GM12878 (cell line): ENCODE measurements around the gene PTPN13. TPM values are rescaled to one million over a fixed set of nuclear protein-coding genes. Genes with fewer than 3 reads are reported as not detected.
A peak's percentile ranks its signal among the peaks of the same experiment; 100 is the strongest.

Source experiments
- ATF3 ChIP-seq: IDR thresholded peaks from 2 replicates; pipeline ENCODE4 v1.6.1; 2011; ENCODE audit warnings: low read depth, mild to moderate bottlenecking, low read length, moderate library complexity, borderline replicate concordance; ENCODE audit errors: extremely low read depth
- ATF7 ChIP-seq: fragments of 450-650 bp; IDR thresholded peaks from 2 replicates; pipeline ENCODE4 v1.6.1; 2016; ENCODE audit warnings: low read depth, mild to moderate bottlenecking
- CREM ChIP-seq: IDR thresholded peaks from 2 replicates; pipeline ENCODE4 v1.6.1; 2014; ENCODE audit warnings: antibody characterized with exemption, low read depth
- HDAC6 ChIP-seq: fragments of 200-600 bp; sonication (generic); IDR thresholded peaks from one replicate; pipeline ENCODE4 v1.8.0; 2017; ENCODE audit warnings: antibody characterized with exemption; ENCODE audit not compliant: unreplicated experiment
- IKZF1 ChIP-seq: fragments of 450-650 bp; conservative IDR thresholded peaks from 2 replicates; pipeline ENCODE4 v1.6.1; 2017; ENCODE audit warnings: antibody characterized with exemption, mild to moderate bottlenecking
- MEF2A ChIP-seq: IDR thresholded peaks from 2 replicates; pipeline ENCODE4 v1.6.1; 2011; ENCODE audit warnings: low read depth, mild to moderate bottlenecking, low read length, moderate library complexity; ENCODE audit not compliant: insufficient read depth
- MYB ChIP-seq: fragments of 150-350 bp; IDR thresholded peaks from 2 replicates; pipeline ENCODE4 v1.6.1; 2014; ENCODE audit warnings: mild to moderate bottlenecking, low read depth, low read length, borderline replicate concordance
- NR2C1 ChIP-seq: fragments of 450-650 bp; IDR thresholded peaks from 2 replicates; pipeline ENCODE4 v1.6.1; 2017; ENCODE audit warnings: antibody characterized with exemption, mild to moderate bottlenecking, moderate library complexity
- PAX5 ChIP-seq: IDR thresholded peaks from 2 replicates; pipeline ENCODE4 v1.6.1; 2011; ENCODE audit warnings: low read depth, low read length, borderline replicate concordance
- POU2F2 ChIP-seq: IDR thresholded peaks from 3 replicates; pipeline ENCODE4 v1.6.1; 2011; ENCODE audit warnings: low read depth, mild to moderate bottlenecking, low read length, borderline replicate concordance
- SUPT20H ChIP-seq: IDR thresholded peaks from 2 replicates; pipeline ENCODE4 v1.6.1; 2011; ENCODE audit warnings: low read depth, mild to moderate bottlenecking, low read length, moderate library complexity, borderline replicate concordance; ENCODE audit not compliant: control insufficient read depth
- TCF3 ChIP-seq: IDR thresholded peaks from 2 replicates; pipeline ENCODE4 v1.6.1; 2012; ENCODE audit warnings: low read depth, mild to moderate bottlenecking, low read length, borderline replicate concordance; ENCODE audit not compliant: insufficient read depth
- ZBED1 ChIP-seq: IDR thresholded peaks from 2 replicates; pipeline ENCODE4 v1.6.1; 2016; ENCODE audit warnings: borderline replicate concordance
- ZNF217 ChIP-seq: fragments of 450-650 bp; IDR thresholded peaks from 2 replicates; pipeline ENCODE4 v1.6.1; 2017; ENCODE audit warnings: antibody characterized with exemption, mild to moderate bottlenecking
- ZNF592 ChIP-seq: fragments of 450-650 bp; IDR thresholded peaks from 2 replicates; pipeline ENCODE4 v1.6.1; 2017; ENCODE audit warnings: mild to moderate bottlenecking, moderate library complexity
- ZZZ3 ChIP-seq: IDR thresholded peaks from 2 replicates; pipeline ENCODE4 v1.6.1; 2011; ENCODE audit warnings: low read depth; ENCODE audit not compliant: control insufficient read depth, insufficient read length
- polyA plus RNA-seq, 11 experiments: library from polyadenylated mRNA; depleted of rRNA in 4 of 11; unstranded in 6 of 11; stranded (reverse) in 5 of 11; fragments of >200 nt; fragmentation: Nextera tagmentation in 4 of 11; fragmentation: Illumina TruSeq in 1 of 11; extraction: Ambion mirVana in 4 of 11; extraction: Trizol in 1 of 11; gene quantifications; 1 replicate in 1 of 11; 2 replicates in 10 of 11; pipeline versions ENCODE4 v1.2.1 to v1.2.3, GENCODE V29; 2011 to 2016; ENCODE audit warnings: inconsistent platforms in 2 of 11, missing spikeins in 2 of 11, low read depth in 1 of 11
- total RNA-seq, 4 experiments: library from RNA; depleted of rRNA in 3 of 4; stranded (reverse); fragments of >200 nt in 3 of 4; fragmentation: Illumina TruSeq in 1 of 4; extraction: Trizol in 1 of 4; gene quantifications; 2 replicates each; pipeline versions ENCODE4 v1.2.1 to v1.2.3, GENCODE V29; 2013 to 2021
- TF ChIP-seq, protein P1 (sequence below): IDR thresholded peaks from 2 replicates; pipeline ENCODE4 v1.6.1; 2011; ENCODE audit warnings: borderline replicate concordance, low read depth, mild to moderate bottlenecking, moderate library complexity, low read length; ENCODE audit not compliant: insufficient read depth, poor library complexity, severe bottlenecking
- TF ChIP-seq, protein P2 (sequence below): IDR thresholded peaks from 2 replicates; pipeline ENCODE4 v1.6.1; 2012; ENCODE audit warnings: improper control_type of control experiment, low read depth, low read length; ENCODE audit not compliant: insufficient replicate concordance

PTPN13 gene
- total and polyA plus RNA-seq, 10 of the 15 experiments (the other 5 are each of a cell fraction or from before 2014, with no cell fraction given): 8.5 to 69.4 (median 33.9) TPM

DNA sequence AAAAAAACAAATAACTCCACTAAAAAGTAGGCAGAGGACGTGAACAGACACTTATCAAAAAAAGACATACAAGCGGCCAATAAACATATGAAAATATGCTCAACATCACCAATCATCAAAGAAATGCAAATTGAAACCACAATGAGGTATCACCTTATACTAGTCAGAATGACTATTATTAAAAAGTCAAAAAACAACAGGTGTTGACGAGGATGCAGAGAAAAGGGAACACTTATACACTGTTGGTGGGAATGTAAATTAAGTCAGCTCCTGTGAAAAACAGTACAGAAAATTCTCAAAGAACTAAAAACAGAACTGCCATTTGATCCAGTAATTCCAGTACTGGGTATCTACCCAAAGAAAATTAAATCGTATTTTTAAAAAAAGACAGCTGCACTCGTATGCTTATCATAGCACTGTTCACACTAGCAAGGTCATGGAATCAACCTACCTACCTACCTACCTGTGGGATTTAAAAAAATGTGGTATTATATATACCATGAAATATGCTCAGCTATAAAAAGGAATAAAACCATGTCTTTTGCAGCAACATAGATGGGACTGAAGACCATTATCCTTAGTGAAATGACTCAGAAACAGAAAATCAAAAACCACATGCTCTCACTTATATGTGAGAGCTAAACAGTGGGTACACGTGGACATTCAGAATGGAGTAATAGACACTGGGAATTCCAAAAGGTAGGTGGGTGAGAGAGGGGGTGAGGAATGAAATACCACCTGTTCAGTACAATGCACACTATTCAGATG, 24.8 kb upstream of the PTPN13 start (continued):
- no peak for TF ChIP-seq ATF3
- no peak for TF ChIP-seq POU2F2
- TF ChIP-seq ZZZ3: no peak
- peak; percentile 8; the same call in 1 of the 2 replicates for TF ChIP-seq CREM
- TF ChIP-seq, protein P1, sequence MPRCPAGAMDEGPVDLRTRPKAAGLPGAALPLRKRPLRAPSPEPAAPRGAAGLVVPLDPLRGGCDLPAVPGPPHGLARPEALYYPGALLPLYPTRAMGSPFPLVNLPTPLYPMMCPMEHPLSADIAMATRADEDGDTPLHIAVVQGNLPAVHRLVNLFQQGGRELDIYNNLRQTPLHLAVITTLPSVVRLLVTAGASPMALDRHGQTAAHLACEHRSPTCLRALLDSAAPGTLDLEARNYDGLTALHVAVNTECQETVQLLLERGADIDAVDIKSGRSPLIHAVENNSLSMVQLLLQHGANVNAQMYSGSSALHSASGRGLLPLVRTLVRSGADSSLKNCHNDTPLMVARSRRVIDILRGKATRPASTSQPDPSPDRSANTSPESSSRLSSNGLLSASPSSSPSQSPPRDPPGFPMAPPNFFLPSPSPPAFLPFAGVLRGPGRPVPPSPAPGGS: no peak
- TF ChIP-seq NR2C1: no peak
- TF ChIP-seq ZNF592: no peak
- TF ChIP-seq TCF3: no peak
- TF ChIP-seq SUPT20H: no peak
- no peak for TF ChIP-seq PAX5
- TF ChIP-seq, protein P2, sequence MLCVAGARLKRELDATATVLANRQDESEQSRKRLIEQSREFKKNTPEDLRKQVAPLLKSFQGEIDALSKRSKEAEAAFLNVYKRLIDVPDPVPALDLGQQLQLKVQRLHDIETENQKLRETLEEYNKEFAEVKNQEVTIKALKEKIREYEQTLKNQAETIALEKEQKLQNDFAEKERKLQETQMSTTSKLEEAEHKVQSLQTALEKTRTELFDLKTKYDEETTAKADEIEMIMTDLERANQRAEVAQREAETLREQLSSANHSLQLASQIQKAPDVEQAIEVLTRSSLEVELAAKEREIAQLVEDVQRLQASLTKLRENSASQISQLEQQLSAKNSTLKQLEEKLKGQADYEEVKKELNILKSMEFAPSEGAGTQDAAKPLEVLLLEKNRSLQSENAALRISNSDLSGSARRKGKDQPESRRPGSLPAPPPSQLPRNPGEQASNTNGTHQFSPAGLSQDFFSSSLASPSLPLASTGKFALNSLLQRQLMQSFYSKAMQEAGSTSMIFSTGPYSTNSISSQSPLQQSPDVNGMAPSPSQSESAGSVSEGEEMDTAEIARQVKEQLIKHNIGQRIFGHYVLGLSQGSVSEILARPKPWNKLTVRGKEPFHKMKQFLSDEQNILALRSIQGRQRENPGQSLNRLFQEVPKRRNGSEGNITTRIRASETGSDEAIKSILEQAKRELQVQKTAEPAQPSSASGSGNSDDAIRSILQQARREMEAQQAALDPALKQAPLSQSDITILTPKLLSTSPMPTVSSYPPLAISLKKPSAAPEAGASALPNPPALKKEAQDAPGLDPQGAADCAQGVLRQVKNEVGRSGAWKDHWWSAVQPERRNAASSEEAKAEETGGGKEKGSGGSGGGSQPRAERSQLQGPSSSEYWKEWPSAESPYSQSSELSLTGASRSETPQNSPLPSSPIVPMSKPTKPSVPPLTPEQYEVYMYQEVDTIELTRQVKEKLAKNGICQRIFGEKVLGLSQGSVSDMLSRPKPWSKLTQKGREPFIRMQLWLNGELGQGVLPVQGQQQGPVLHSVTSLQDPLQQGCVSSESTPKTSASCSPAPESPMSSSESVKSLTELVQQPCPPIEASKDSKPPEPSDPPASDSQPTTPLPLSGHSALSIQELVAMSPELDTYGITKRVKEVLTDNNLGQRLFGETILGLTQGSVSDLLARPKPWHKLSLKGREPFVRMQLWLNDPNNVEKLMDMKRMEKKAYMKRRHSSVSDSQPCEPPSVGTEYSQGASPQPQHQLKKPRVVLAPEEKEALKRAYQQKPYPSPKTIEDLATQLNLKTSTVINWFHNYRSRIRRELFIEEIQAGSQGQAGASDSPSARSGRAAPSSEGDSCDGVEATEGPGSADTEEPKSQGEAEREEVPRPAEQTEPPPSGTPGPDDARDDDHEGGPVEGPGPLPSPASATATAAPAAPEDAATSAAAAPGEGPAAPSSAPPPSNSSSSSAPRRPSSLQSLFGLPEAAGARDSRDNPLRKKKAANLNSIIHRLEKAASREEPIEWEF: no peak
- no peak for TF ChIP-seq HDAC6
- no peak for TF ChIP-seq MYB
- 0 out of 2 replicates have a peak, but pooled peaks have one; percentile 58 for TF ChIP-seq ZNF217
- TF ChIP-seq ATF7: no peak
- peak; percentile 87 for TF ChIP-seq IKZF1
- 0 out of 2 replicates have a peak, but pooled peaks have one; percentile 25 for TF ChIP-seq ZBED1
- TF ChIP-seq MEF2A: no peak
